ENCODE measurements around the gene OR4Q2. TPM values are rescaled to one million over a fixed set of nuclear protein-coding genes. Genes with fewer than 3 reads are reported as not detected.
"Not testable (repeated sequence)": the region's sequence is repeated elsewhere in the genome, so short reads cannot be mapped to it uniquely, and the experiment has no call there.

OR4Q2 gene
- not detected for total RNA-seq

DNA sequence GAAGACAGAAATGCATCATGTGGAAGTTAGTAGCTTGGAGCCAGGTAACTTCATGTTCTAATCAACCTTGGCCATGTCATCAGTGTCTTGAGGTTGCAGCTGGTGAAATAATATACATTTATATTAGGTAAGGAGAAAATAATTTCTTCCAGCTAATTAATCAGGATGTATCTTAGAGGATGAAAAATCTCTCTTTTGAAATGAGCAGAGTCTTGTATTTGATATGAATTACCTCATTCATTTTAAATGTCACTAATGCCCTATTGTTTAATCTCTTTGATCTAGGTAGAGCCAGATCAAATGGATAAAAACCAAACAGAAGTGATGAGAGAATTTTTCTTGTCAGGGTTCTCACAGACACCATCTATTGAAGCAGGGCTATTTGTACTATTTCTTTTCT, at the start of gene OR4Q2:
TSS of gene OR4Q2 (plus strand) at position 301 of the 400 bp plus-strand sequence.
- no peaks in the 10 kb centered on the region for H3K36me3 ChIP-seq
- no peaks in the 10 kb centered on the region for H3K27me3 ChIP-seq
- H3K9me3 ChIP-seq: no peaks in the 10 kb centered on the region
- no peak within 1 kb of the TSS for H3K4me3 ChIP-seq
- H3K27ac ChIP-seq (replicated peaks in 1 of 4): no peak within 1 kb of the TSS
- DNase-seq (ENCODE audit: extremely low spot score): no peak
- no peaks in the 10 kb centered on the region for H3K4me1 ChIP-seq
- no peak for TF ChIP-seq EP300 (IDR thresholded peaks at IDR 0.05)
- TF ChIP-seq POLR2A (IDR thresholded peaks at IDR 0.05; ENCODE audit: low read depth): no peak
- TF ChIP-seq, protein P1, sequence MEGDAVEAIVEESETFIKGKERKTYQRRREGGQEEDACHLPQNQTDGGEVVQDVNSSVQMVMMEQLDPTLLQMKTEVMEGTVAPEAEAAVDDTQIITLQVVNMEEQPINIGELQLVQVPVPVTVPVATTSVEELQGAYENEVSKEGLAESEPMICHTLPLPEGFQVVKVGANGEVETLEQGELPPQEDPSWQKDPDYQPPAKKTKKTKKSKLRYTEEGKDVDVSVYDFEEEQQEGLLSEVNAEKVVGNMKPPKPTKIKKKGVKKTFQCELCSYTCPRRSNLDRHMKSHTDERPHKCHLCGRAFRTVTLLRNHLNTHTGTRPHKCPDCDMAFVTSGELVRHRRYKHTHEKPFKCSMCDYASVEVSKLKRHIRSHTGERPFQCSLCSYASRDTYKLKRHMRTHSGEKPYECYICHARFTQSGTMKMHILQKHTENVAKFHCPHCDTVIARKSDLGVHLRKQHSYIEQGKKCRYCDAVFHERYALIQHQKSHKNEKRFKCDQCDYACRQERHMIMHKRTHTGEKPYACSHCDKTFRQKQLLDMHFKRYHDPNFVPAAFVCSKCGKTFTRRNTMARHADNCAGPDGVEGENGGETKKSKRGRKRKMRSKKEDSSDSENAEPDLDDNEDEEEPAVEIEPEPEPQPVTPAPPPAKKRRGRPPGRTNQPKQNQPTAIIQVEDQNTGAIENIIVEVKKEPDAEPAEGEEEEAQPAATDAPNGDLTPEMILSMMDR (IDR thresholded peaks at IDR 0.05): no peak
- no peak for TF ChIP-seq POLR2AphosphoS5 (IDR thresholded peaks at IDR 0.05)
- intact Hi-C loops (cut with DNase I): no loop called here

DNA sequence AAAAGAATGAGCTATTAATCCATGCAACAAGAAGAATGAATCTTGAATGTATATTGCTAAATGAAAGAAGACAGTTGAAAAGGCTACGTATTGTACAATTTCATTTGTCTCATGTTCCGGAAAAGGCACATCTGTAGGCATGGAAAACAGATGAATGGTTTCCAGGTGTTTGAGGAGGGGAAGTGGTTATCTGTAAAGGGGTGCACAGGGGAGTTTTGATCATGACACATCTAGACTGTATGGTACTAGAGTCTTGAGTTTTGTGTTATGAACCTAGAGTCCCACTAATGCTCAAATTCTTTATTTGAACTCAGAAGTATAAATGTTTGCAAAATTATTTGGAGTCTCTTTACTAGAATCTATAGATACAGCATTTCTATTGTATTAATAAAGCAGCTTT, 32.2 kb upstream of the OR4Q2 start:
- intact Hi-C loops (cut with DNase I); H3K36me3 ChIP-seq; H3K4me3 ChIP-seq; H3K27ac ChIP-seq (replicated peaks in 1 of 4); DNase-seq (ENCODE audit: extremely low spot score); H3K9me3 ChIP-seq; H3K4me1 ChIP-seq; H3K27me3 ChIP-seq: not testable (repeated sequence)
- WGBS: 42% methylated on average over 2 of the region's 2 CpGs

DNA sequence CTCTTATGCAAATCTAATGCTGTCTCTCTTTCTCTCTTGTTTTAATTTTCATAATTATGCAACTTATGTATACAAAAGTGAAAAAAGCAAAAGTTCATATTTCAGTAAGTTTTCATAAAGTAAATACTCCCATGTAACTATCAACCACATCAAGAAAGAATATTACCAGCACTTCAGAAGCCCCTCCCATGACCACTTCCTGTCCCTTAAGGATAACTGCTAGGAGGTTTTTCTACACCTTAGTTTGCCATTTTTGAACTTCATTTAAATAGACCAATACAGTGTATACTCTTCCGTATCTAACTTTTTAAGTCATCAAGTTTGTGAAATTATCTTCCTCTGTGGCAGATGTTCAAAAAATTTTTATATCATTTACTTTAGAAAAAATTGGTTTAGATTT, 27.1 kb upstream of the OR4Q2 start:
- Histone ChIP-seq H3K9me3 (no peaks in the 10 kb centered on the region), H3K36me3 (no peaks in the 10 kb centered on the region), H3K4me3 (no peak overlapping the region), H3K4me1 (no peaks in the 10 kb centered on the region), H3K27ac (replicated peaks in 1 of 4) (no peak overlapping the region), H3K27me3 (no peaks in the 10 kb centered on the region)
- intact Hi-C loops (cut with DNase I): no loop called here
- DNase-seq (ENCODE audit: extremely low spot score): no peak
- WGBS: 70% methylated on average over 1 of the region's 1 CpG
- TF ChIP-seq POLR2AphosphoS5 (IDR thresholded peaks at IDR 0.05) (no peak), POLR2A (IDR thresholded peaks at IDR 0.05; ENCODE audit: low read depth) (no peak), EP300 (IDR thresholded peaks at IDR 0.05) (no peak)
- TF ChIP-seq, protein P1 (IDR thresholded peaks at IDR 0.05): no peak

DNA sequence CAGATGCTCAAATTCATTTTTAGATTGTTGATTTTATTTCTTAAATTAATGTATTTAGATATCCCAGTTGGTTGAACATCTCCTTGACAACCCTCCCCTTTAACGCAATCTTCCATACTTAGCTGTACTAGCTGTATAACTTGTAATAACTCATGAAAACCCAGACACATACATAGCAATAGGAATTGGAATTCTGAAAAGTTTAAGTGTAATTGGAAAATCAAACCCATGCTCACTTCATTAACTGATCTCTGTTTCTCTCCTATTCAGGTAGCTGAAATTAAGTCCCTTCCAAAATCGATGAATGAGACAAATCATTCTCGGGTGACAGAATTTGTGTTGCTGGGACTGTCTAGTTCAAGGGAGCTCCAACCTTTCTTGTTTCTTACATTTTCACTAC, 26.7 kb upstream of the OR4Q2 start, which contains the start of gene OR4K15:
TSS of gene OR4K15 (plus strand) at position 301 of the 400 bp plus-strand sequence. CDS start at position 301, 0 bp downstream.
- WGBS: 90% methylated on average over 3 of the region's 3 CpGs
- TF ChIP-seq POLR2A (IDR thresholded peaks at IDR 0.05; ENCODE audit: low read depth): no peak
- TF ChIP-seq EP300 (IDR thresholded peaks at IDR 0.05): no peak
- TF ChIP-seq, protein P1 (IDR thresholded peaks at IDR 0.05): no peak
- no peak for TF ChIP-seq POLR2AphosphoS5 (IDR thresholded peaks at IDR 0.05)
- H3K27ac ChIP-seq (replicated peaks in 1 of 4): no peak within 1 kb of the TSS
- no peaks in the 10 kb centered on the region for H3K4me1 ChIP-seq
- H3K36me3 ChIP-seq: no peaks in the 10 kb centered on the region
- H3K27me3 ChIP-seq: no peaks in the 10 kb centered on the region
- H3K4me3 ChIP-seq: no peak within 1 kb of the TSS
- intact Hi-C loops (cut with DNase I): no loop called here
- DNase-seq (ENCODE audit: extremely low spot score): no peak
- H3K9me3 ChIP-seq: no peaks in the 10 kb centered on the region

DNA sequence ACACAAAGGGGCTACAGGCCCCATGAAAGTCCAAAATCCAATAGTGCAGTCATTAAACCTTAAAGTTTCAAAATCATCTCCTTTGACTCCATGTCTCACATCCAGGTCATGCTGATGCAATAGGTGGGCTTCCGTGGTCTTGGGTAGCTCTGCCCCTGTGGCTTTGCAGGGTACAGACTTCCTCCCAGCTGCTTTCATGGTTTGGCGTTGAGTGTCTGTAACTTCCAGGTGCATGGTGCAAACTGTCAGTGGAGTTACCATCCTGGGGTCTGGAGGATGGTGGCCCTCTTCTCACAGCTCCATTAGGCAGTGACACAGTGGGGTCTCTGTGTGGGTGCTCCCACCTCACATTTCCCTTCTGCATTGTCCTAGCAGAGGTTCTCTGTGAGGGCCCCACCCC, 8.5 kb upstream of the OR4Q2 start:
- no peak for DNase-seq (ENCODE audit: extremely low spot score)
- intact Hi-C loops (cut with DNase I): no loop called here
- 58% methylated on average over 2 of the region's 2 CpGs for WGBS
- no peaks in the 10 kb centered on the region for H3K9me3 ChIP-seq
- no peaks in the 10 kb centered on the region for H3K36me3 ChIP-seq
- no peaks in the 10 kb centered on the region for H3K4me1 ChIP-seq
- H3K27ac ChIP-seq (replicated peaks in 1 of 4): no peak overlapping the region
- no peak overlapping the region for H3K4me3 ChIP-seq
- TF ChIP-seq POLR2AphosphoS5 (IDR thresholded peaks at IDR 0.05): no peak
- TF ChIP-seq, protein P1 (IDR thresholded peaks at IDR 0.05): no peak
- no peak for TF ChIP-seq POLR2A (IDR thresholded peaks at IDR 0.05; ENCODE audit: low read depth)
- no peak for TF ChIP-seq EP300 (IDR thresholded peaks at IDR 0.05)
- no peaks in the 10 kb centered on the region for H3K27me3 ChIP-seq
